HUES64 (cell line): ENCODE results near the gene FSCN2.
"Not testable (repeated sequence)": the region's sequence is repeated elsewhere in the genome, so short reads cannot be mapped to it uniquely, and the experiment has no call there.

Experiments used
- H3K27ac ChIP-seq: 2 replicates; pipeline ENCODE4 v1.7.0; 2013; ENCODE audit warnings: low read depth, low read length, inconsistent platforms
- H3K27me3 ChIP-seq: 2 replicates; pipeline ENCODE4 v1.6.1; 2013; ENCODE audit warnings: mild to moderate bottlenecking, low read length; ENCODE audit not compliant: insufficient read depth
- H3K36me3 ChIP-seq: 2 replicates; pipeline ENCODE4 v1.6.1; 2013; ENCODE audit warnings: mild to moderate bottlenecking, low read length; ENCODE audit not compliant: insufficient read depth
- H3K4me1 ChIP-seq: 2 replicates; pipeline ENCODE4 v1.6.1; 2013; ENCODE audit warnings: mild to moderate bottlenecking, low read length, moderate library complexity; ENCODE audit not compliant: insufficient read depth
- H3K4me3 ChIP-seq: 2 replicates; pipeline ENCODE4 v1.5.1; 2013; ENCODE audit warnings: mild to moderate bottlenecking, low read length, moderate library complexity
- H3K9ac ChIP-seq: 2 replicates; pipeline ENCODE4 v1.6.1; 2013; ENCODE audit warnings: mild to moderate bottlenecking, low read depth, low read length
- H3K9me3 ChIP-seq: 2 replicates; pipeline ENCODE4 v1.6.1; 2013; ENCODE audit warnings: low read depth, low read length; ENCODE audit not compliant: insufficient read depth
- WGBS: fragments of 150-250, 120-280 bp; methylation state at CpG from one replicate; pipeline ENCODE4 v1.1.7; 2013; ENCODE audit warnings: missing lambda C conversion rate; 5-methylcytosine and 5-hydroxymethylcytosine counted together

The FSCN2 gene

DNA sequence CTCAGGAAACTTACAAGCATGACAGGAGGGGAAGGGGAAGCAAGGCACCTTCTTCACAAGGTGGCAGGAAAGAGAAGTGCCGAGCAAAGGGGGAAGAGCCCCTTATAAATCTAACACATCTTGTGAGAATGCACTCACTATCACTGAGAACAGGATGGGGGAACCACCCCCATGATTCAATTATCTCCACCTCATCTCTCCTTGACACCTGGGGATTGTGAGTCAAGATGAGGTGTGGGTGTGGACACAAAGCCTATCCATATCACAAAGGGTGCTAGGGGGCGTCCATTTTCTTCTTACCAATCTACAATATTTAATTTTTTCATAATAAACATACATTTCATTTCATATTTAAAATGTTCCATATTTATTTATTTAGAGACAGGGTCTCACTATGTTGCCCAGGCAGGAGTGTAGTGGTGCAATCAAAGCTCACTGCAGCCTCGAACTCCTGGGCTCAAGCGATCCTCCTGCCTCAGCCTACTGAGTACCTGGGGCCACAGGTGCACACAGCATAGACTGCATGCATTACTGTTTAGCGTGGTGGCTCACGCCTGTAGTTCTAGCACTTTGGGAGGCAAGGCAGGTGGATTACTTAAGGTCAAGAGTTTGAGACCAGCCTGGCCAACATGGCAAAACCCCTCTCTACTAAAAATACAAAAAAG, 50.5 kb downstream of the FSCN2 start:
- no peak overlapping the region for H3K4me3 ChIP-seq
- H3K9me3 ChIP-seq, result no peaks in the 10 kb centered on the region
- H3K27me3 ChIP-seq, result no peaks in the 10 kb centered on the region
- H3K36me3 ChIP-seq, result peaks cover 57% of the 10 kb centered on the region
- H3K9ac ChIP-seq, result no peak overlapping the region
- H3K27ac ChIP-seq, result no peak overlapping the region
- WGBS, result 88% methylated on average over 5 of the region's 6 CpGs
- H3K4me1 ChIP-seq, result no peaks in the 10 kb centered on the region

DNA sequence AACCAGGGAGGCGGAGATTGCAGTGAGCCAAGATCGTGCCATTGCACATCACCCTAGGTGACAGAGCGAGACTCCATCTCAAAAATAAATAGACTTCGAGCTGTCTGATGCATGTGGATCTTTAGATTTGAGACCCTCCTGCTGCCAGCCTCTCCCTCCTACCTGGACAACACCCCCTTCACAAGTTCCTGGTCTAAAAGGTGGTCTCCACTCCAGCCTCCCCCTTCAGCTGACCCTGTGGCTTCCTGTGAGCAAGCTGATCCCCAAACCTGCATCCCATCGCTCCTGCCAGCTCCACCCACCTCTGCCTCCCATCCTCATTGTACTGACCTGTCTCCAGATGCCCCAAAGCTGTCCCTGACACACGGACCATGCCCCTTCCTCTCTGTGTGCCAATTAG, 51.1 kb downstream of the FSCN2 start:
- Histone ChIP-seq H3K36me3 (peaks cover 57% of the 10 kb centered on the region), H3K27ac (no peak overlapping the region), H3K9ac (no peak overlapping the region), H3K4me1 (no peaks in the 10 kb centered on the region), H3K27me3 (no peaks in the 10 kb centered on the region), H3K4me3 (no peak overlapping the region), H3K9me3 (no peaks in the 10 kb centered on the region)
- WGBS, result 93% methylated on average over 6 of the region's 6 CpGs

DNA sequence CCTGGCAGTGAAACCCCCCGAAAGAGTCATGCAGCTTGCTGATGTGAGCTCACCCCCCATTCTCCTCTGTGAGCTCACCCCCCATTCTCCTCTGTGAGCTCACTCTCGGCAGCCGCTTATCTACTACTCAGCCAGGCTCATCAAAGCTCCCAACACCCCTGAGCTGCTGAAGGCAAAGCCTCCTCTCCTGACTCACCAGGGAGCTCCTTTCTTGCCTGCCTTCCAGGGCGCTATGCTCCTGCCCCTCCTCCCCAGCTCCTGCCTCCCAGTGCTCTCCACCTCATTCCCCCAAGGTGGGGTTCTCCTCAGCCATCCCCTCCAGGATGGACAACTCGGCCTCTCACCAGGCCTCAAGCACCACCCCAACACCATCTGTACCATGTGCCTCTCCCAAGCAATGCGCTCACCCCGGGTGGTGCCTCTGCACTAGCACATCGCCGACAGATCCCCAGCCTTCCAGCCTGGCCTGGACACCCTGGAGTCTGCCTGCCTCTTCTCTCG, 51.7 kb downstream of the FSCN2 start:
- H3K36me3 ChIP-seq, result peaks cover 57% of the 10 kb centered on the region
- no peak overlapping the region for H3K27ac ChIP-seq
- H3K9ac ChIP-seq, result no peak overlapping the region
- 89% methylated on average over 10 of the region's 10 CpGs for WGBS
- no peaks in the 10 kb centered on the region for H3K27me3 ChIP-seq
- H3K9me3 ChIP-seq, result no peaks in the 10 kb centered on the region
- H3K4me3 ChIP-seq, result no peak overlapping the region
- no peaks in the 10 kb centered on the region for H3K4me1 ChIP-seq

DNA sequence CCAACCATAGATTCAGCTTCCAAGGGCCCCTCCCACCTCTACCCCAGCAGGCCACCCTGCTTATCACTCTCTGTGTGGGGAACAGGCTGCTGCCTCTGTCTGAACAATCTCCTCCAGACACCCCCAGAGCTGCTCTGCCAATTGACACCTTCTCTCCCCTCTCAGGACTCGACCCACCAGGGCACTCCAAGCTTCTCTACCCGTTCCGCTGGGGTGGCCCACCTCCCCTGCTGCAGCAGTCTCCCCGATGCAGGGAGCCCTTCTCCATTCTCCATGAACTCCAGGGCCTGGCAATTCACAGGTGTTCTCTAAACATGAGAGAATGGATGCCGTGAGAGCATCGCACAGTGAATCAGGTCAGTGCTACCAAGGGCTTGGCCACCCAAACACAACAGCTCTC, 52.3 kb downstream of the FSCN2 start:
- 93% methylated on average over 6 of the region's 6 CpGs for WGBS
- no peak overlapping the region for H3K9ac ChIP-seq

DNA sequence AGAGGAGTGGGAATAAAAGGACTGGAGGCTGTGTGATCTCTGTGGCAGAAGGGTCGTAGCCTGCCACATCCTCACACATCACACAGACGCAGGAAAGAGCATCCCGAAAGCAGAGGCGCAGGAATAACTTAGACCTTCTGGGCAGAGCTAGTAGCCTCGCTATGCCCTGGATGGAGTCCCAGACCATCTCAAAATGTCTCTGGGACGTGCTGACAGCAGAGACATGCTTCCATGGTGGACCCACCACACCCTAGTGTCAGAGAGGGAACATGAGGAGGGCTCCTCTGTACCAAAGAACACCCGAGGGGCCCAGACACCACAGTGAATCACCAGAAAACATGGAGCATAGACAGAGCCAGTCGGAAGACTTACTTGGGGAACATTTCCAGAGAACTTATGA, 53.6 kb downstream of the FSCN2 start:
- no peaks in the 10 kb centered on the region for H3K9me3 ChIP-seq
- H3K36me3 ChIP-seq, result peaks cover 63% of the 10 kb centered on the region
- no peak overlapping the region for H3K9ac ChIP-seq
- H3K27me3 ChIP-seq, result no peaks in the 10 kb centered on the region
- 94% methylated on average over 8 of the region's 8 CpGs for WGBS
- no peak overlapping the region for H3K4me3 ChIP-seq
- no peaks in the 10 kb centered on the region for H3K4me1 ChIP-seq
- no peak overlapping the region for H3K27ac ChIP-seq

More for the DNA sequence above, 52.3 kb downstream of the FSCN2 start:
- Histone ChIP-seq H3K4me1 (no peaks in the 10 kb centered on the region), H3K9me3 (no peaks in the 10 kb centered on the region), H3K27me3 (no peaks in the 10 kb centered on the region), H3K36me3 (peaks cover 60% of the 10 kb centered on the region), H3K4me3 (no peak overlapping the region), H3K27ac (no peak overlapping the region)

DNA sequence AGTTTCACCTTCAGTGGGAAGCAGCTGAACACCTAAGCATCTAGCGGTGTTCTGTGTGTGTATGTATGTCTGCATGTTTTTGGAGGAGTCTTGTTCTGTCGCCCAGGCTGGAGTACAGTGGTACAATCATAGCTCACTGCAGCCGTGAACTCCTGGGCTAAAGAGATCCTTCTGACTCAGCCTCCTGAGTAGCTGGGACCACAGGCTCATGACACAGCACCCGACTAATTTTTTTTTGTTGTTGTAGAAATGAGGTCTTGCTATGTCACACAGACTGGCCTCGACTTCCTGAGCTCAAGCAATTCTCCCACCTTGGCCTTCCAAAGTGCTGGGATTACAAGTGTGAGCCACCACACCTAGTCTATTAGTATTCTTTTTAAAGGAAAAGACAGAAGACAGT, 54.2 kb downstream of the FSCN2 start:
- Histone ChIP-seq H3K9me3 (no peaks in the 10 kb centered on the region), H3K27ac (no peak overlapping the region), H3K4me3 (no peak overlapping the region), H3K36me3 (peaks cover 66% of the 10 kb centered on the region), H3K9ac (no peak overlapping the region), H3K27me3 (no peaks in the 10 kb centered on the region), H3K4me1 (no peaks in the 10 kb centered on the region)
- WGBS, result 96% methylated on average over 5 of the region's 5 CpGs

DNA sequence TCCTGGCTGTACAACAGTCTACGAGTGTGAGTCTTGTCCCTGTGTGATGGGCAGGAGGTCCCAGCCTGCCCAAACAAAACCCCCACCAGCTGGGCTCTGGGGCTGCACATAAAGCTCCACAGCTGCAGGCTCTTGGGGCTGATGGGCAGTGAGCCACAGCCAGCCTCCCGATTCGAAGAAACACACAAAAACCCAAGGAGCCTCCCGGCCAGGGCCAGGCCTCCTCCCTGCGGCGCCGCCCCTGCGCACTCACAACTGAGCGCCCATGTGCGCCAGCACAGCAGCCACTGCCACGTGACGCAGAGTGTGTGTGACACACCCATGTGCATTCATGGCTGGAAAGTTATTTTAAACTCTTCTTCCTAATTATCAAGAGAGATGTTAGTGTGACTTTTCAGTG, 54.6 kb downstream of the FSCN2 start:
- 97% methylated on average over 12 of the region's 12 CpGs for WGBS
- no peak overlapping the region for H3K27ac ChIP-seq
- H3K4me3 ChIP-seq, result no peak overlapping the region
- H3K9ac ChIP-seq, result no peak overlapping the region
- H3K4me1 ChIP-seq, result no peaks in the 10 kb centered on the region
- H3K36me3 ChIP-seq, result peaks cover 66% of the 10 kb centered on the region
- H3K27me3 ChIP-seq, result no peaks in the 10 kb centered on the region
- H3K9me3 ChIP-seq, result no peaks in the 10 kb centered on the region

DNA sequence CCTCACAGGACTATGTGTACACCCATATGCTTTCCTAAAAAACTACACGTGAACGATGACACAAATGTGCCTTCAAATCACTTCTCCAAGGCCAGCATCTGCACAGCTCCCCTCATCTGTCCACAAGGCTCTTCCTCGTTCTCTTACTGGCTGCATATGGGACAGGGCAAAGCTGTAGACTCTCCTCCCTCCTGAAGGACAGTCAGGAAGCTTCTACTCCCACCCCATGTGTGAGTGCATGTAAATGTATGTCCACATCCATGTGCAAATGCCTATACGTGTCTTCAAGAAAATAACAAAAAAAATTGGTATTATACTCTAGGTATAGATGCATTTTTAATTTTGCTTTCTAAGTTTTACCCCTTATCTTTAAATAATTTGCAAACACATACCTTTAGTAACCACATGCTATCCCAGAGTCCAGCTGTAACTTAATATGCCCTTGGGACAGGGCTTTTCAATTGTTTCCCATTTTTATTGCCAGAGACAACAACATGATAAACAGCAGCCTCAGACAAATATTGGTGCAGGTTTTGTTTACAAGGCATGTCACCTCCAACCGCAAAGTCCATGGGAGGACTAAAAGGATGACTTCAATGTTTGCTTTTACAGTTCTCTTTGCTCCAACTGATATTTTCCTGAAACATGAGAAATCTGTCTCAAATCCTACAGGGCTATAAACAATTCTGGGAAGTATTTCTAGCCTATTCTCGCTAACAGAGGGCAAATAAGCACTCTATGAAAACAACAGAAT, 55.6 kb downstream of the FSCN2 start:
- Histone ChIP-seq H3K4me3 (no peak overlapping the region), H3K36me3 (peaks cover 73% of the 10 kb centered on the region), H3K27ac (no peak overlapping the region), H3K27me3 (no peaks in the 10 kb centered on the region), H3K9ac (no peak overlapping the region), H3K4me1 (no peaks in the 10 kb centered on the region), H3K9me3 (no peaks in the 10 kb centered on the region)
- WGBS, result 90% methylated on average over 5 of the region's 6 CpGs

DNA sequence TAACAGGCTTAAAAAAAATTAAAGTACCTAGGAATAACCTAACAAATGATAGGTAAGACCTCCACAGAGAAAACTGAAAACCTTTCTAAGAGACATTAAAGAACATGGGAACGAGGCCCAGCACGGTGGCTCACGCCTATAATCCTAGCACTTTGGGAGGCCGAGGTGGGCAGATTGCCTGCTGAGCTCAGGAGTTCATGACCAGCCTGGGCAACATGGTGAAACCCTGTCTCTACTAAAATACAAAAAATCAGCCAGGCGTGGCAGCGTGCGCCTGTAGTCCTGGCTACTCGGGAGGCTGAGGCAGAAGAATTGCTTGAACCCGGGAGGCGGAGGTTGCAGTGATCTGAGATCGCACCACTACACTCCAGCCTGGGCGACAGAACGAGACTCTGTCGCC, 56.6 kb downstream of the FSCN2 start:
- H3K9me3 ChIP-seq, H3K9ac ChIP-seq, H3K4me3 ChIP-seq, H3K4me1 ChIP-seq, H3K27ac ChIP-seq, H3K27me3 ChIP-seq: not testable (repeated sequence)
- peaks cover 81% of the 10 kb centered on the region for H3K36me3 ChIP-seq
- WGBS, result 95% methylated on average over 14 of the region's 14 CpGs

DNA sequence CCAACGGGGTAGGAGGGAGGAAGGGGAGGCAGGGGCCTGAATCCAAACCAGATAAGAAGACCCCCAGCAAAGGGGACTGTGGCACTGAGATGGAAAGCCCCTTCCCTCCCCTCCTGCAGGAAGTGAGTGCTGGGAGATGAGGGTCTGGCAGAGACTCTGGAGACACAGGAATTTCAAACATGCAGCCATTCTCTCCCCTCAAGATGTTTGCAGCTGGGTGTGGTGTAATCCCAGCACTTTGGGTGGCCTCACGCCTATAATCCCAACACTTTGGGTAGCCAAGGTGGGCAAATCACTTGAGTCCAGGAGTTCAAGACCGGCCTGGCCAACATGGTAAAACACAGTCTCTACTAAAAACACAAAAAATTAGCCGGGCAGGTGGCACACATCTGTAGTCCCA, 57.9 kb downstream of the FSCN2 start:
- Histone ChIP-seq H3K27ac (no peak overlapping the region), H3K36me3 (peaks cover 90% of the 10 kb centered on the region), H3K27me3 (no peaks in the 10 kb centered on the region), H3K9me3 (no peaks in the 10 kb centered on the region), H3K4me3 (no peak overlapping the region), H3K4me1 (no peaks in the 10 kb centered on the region), H3K9ac (no peak overlapping the region)
- 88% methylated on average over 4 of the region's 4 CpGs for WGBS
